Astrocyte (in vitro differentiated cells and primary cell): ENCODE data around the gene SMARCA1.

Experiments used
- CTCF ChIP-seq: IDR thresholded peaks from 2 replicates; pipeline ENCODE4 v1.5.1; 2011; ENCODE audit warnings: low read depth, mild to moderate bottlenecking, inconsistent platforms, low read length, moderate library complexity; ENCODE audit not compliant: insufficient read depth
- EZH2 ChIP-seq: IDR thresholded peaks from 2 replicates; pipeline ENCODE4 v1.6.1; 2012; ENCODE audit warnings: mild to moderate bottlenecking, low read length, inconsistent platforms; ENCODE audit not compliant: insufficient read depth

- TF ChIP-seq CTCF (no peak), EZH2 (no peak)
Measured at GRCh38 chrX:129490330-129490729, 33.0 kb downstream of the SMARCA1 start.
